OCI-LY3 (cell line): Measurements from ENCODE around the gene ASTN2.
A peak's percentile ranks its signal among the peaks of the same experiment; 100 is the strongest.

ENCODE experiments used
- H2AFZ ChIP-seq: fragments of 200-600, 300-600 bp; shearing (Covaris generic); 2 replicates; pipeline ENCODE4 v1.6.0; 2014; ENCODE audit warnings: antibody characterized with exemption, low read depth, low read length
- H3K27ac ChIP-seq: fragments of 200-600, 300-600 bp; sonication (generic); 2 replicates; pipeline ENCODE4 v1.5.1; 2014; ENCODE audit warnings: mild to moderate bottlenecking, low read length, moderate library complexity, mixed read lengths
- H3K27me3 ChIP-seq: fragments of 200-600, 300-600 bp; sonication (generic); 2 replicates; pipeline ENCODE4 v1.6.1; 2014; ENCODE audit warnings: low read depth, low read length, mixed read lengths
- H3K36me3 ChIP-seq: fragments of 200-600, 300-600 bp; sonication (generic); replicated peaks from 2 replicates; pipeline ENCODE3; 2014; ENCODE audit warnings: low read depth, low read length, mixed read lengths
- H3K4me1 ChIP-seq: fragments of 300-600, 200-600 bp; sonication (generic); 2 replicates; pipeline ENCODE4 v1.6.1; 2014; ENCODE audit warnings: low read length, mixed read lengths
- H3K4me2 ChIP-seq: fragments of 200-600, 300-600 bp; sonication (generic); 2 replicates; pipeline ENCODE4 v1.6.1; 2014; ENCODE audit warnings: low read length, mixed read lengths
- H3K4me3 ChIP-seq: fragments of 300-600, 200-600 bp; sonication (generic); 2 replicates; pipeline ENCODE4 v1.5.1; 2014; ENCODE audit warnings: antibody characterized with exemption, mild to moderate bottlenecking, low read length, moderate library complexity
- H3K79me2 ChIP-seq: fragments of 300-600, 200-600 bp; shearing (Covaris generic); 2 replicates; pipeline ENCODE4 v1.6.1; 2014; ENCODE audit warnings: mild to moderate bottlenecking, low read length, mixed read lengths
- H3K9ac ChIP-seq: fragments of 300-600, 200-600 bp; shearing (Covaris generic); 2 replicates; pipeline ENCODE4 v1.6.0; 2014; ENCODE audit warnings: mild to moderate bottlenecking, low read length, moderate library complexity
- H3K9me3 ChIP-seq: fragments of 200-600, 300-600 bp; shearing (Covaris generic); 2 replicates; pipeline ENCODE4 v1.6.1; 2014; ENCODE audit warnings: low read length, mixed read lengths; ENCODE audit not compliant: insufficient read depth
- H4K20me1 ChIP-seq: fragments of 200-600, 300-600 bp; sonication (generic); 2 replicates; pipeline ENCODE4 v1.6.1; 2016; ENCODE audit warnings: low read length, mixed read lengths; ENCODE audit not compliant: insufficient read depth
- EZH2phosphoT487 ChIP-seq: fragments of 200-600 bp; shearing (Covaris generic); IDR thresholded peaks from 2 replicates; pipeline ENCODE4 v1.6.1; 2018; ENCODE audit warnings: antibody characterized with exemption, mixed run types, low read depth
- TF ChIP-seq, protein P1 (sequence below): fragments of 200-600, 300-600 bp; sonication (generic); IDR thresholded peaks from 2 replicates; pipeline ENCODE4 v1.5.1; 2014; ENCODE audit warnings: antibody characterized with exemption, low read length, low read depth

ASTN2 gene

DNA sequence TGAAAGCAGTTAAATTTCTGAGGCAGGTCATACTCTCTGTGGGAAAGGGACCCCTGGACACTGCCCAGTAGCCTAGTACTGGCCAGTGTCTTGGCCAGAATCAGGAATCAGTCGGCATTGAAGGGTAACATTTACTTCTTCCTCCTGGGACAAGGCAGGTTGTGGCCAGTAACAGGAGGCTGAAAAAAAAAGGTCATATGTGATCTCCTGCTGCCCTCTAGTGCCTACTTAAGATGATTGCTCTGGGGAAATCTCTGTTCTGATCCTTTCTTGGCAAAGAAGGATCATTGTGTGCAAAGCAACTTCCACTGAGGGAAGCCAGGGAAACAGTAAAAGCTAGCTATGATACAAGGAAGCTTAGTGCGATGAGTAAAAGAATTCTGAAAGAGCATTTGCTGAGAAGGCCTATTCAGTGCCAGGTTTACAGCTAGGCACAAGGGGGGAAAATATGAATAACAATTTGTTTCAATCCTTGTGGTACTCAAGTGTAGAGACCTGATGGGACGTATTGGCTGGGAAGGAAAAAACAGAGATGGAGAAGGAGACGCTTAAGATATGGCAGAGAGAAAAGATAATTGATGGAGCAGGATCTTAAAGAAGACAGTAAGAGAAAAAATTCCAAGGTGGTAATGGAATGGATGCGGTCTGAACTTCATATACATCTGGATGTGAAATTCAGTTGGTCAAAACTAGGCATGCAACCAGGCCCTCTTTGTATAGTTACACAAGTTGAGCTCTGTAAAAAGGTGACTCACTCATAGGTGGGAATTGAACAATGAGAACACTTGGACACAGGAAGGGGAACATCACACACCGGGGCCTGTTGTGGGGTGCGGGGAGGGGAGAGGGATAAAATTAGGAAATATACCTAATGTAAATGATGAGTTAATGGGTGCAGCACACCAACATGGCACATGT is 753.6 kb downstream of the ASTN2 start:
- no peak overlapping the region for H3K9ac ChIP-seq
- H3K27ac ChIP-seq, result no peak overlapping the region
- H3K9me3 ChIP-seq, result no peaks in the 10 kb centered on the region
- H4K20me1 ChIP-seq, result peaks cover 3% of the 10 kb centered on the region; the same call in 1 of the 2 replicates
- TF ChIP-seq, protein P1, sequence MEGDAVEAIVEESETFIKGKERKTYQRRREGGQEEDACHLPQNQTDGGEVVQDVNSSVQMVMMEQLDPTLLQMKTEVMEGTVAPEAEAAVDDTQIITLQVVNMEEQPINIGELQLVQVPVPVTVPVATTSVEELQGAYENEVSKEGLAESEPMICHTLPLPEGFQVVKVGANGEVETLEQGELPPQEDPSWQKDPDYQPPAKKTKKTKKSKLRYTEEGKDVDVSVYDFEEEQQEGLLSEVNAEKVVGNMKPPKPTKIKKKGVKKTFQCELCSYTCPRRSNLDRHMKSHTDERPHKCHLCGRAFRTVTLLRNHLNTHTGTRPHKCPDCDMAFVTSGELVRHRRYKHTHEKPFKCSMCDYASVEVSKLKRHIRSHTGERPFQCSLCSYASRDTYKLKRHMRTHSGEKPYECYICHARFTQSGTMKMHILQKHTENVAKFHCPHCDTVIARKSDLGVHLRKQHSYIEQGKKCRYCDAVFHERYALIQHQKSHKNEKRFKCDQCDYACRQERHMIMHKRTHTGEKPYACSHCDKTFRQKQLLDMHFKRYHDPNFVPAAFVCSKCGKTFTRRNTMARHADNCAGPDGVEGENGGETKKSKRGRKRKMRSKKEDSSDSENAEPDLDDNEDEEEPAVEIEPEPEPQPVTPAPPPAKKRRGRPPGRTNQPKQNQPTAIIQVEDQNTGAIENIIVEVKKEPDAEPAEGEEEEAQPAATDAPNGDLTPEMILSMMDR, result peak; percentile 77
- no peak for TF ChIP-seq EZH2phosphoT487
- H3K4me3 ChIP-seq, result no peak overlapping the region
- H3K79me2 ChIP-seq, result no peaks in the 10 kb centered on the region
- no peaks in the 10 kb centered on the region for H3K36me3 ChIP-seq
- no peak overlapping the region for H2AFZ ChIP-seq
- H3K4me2 ChIP-seq, result no peak overlapping the region
- no peaks in the 10 kb centered on the region for H3K27me3 ChIP-seq
- no peaks in the 10 kb centered on the region for H3K4me1 ChIP-seq

DNA sequence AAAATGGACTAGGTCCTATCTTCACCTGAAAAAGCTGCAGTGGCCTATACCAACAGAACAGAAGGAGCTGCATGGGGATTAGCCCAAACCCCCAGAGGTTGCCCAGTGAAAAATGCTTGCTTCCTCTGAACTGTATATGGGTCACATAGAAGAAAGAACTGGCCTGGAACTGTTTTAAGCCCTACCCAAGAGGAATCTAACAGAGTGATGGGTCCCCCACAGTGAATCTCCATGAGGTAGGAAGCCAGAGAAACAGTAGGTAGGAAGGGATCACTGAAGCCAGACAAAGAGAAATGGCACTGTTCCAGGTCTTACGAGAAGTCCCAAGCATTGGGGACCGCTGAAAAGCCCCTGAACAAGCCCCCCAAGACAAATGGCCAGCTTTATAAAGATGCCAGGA is 756.6 kb downstream of the ASTN2 start:
- H3K4me1 ChIP-seq, result no peaks in the 10 kb centered on the region
- H3K36me3 ChIP-seq, result no peaks in the 10 kb centered on the region
- peaks cover 3% of the 10 kb centered on the region; the same call in 1 of the 2 replicates for H4K20me1 ChIP-seq
- H3K27me3 ChIP-seq, result no peaks in the 10 kb centered on the region
- H2AFZ ChIP-seq, result no peak overlapping the region
- no peaks in the 10 kb centered on the region for H3K79me2 ChIP-seq
- no peak overlapping the region for H3K9ac ChIP-seq
- H3K4me2 ChIP-seq, result no peak overlapping the region
- no peak for TF ChIP-seq EZH2phosphoT487
- TF ChIP-seq, protein P1, result no peak
- no peak overlapping the region for H3K4me3 ChIP-seq
- H3K9me3 ChIP-seq, result no peaks in the 10 kb centered on the region
- H3K27ac ChIP-seq, result no peak overlapping the region

DNA sequence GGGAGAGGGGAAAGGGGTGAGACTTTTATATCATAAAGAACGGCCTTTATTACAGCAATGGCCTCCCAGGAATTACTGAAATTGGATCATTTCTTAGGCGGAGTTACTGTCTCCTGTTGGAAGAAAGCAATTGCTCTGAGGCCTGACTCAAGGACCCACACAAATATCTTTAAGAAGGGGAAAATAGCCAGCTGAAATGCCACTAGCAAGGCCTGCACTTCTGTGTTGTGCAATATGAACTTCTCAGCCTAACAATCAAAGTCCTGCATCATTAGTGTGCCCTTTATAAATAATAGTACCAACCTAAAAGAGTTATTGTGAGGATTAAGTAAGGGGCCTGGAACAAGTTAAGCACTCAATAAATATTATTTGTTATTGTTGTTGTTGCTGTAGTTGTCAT is 757.9 kb downstream of the ASTN2 start:
- no peaks in the 10 kb centered on the region for H3K4me1 ChIP-seq

DNA sequence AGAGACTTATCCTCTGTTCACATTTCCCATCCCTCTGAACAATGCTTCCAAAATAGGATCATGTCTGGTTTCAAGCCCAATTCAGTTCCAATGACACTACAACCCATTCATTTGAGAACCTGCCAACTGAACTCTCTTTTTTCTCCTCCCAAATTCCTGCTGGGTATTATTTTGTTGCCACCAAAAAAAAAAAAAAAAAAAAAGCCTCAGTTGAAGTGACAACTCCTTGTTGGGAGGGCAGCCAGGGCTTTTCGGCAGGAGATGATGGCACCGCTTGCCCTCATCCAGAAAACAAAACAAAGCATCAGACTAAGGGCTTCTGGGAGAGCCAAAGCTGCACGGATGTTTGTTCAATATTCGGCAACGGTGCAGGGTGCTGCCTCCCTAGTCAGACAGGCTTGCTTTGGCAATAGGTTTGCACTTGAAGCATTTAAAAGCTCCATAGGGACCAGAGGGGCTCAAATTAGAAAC is 758.3 kb downstream of the ASTN2 start:
- H2AFZ ChIP-seq, result no peak overlapping the region
- H3K4me2 ChIP-seq, result no peak overlapping the region
- H3K79me2 ChIP-seq, result no peaks in the 10 kb centered on the region
- no peak for TF ChIP-seq EZH2phosphoT487
- TF ChIP-seq, protein P1, result no peak
- H3K4me1 ChIP-seq, result no peaks in the 10 kb centered on the region
- H3K36me3 ChIP-seq, result no peaks in the 10 kb centered on the region
- peaks cover 3% of the 10 kb centered on the region; the same call in 1 of the 2 replicates for H4K20me1 ChIP-seq
- H3K4me3 ChIP-seq, result no peak overlapping the region
- no peaks in the 10 kb centered on the region for H3K27me3 ChIP-seq
- H3K27ac ChIP-seq, result no peak overlapping the region
- no peak overlapping the region for H3K9ac ChIP-seq
- H3K9me3 ChIP-seq, result no peaks in the 10 kb centered on the region

More for the DNA sequence above, 757.9 kb downstream of the ASTN2 start:
- no peaks in the 10 kb centered on the region for H3K9me3 ChIP-seq
- no peaks in the 10 kb centered on the region for H3K36me3 ChIP-seq
- TF ChIP-seq, protein P1, result no peak
- TF ChIP-seq EZH2phosphoT487, result no peak
- no peaks in the 10 kb centered on the region for H3K79me2 ChIP-seq
- no peak overlapping the region for H3K4me3 ChIP-seq
- no peak overlapping the region for H3K4me2 ChIP-seq
- no peak overlapping the region for H3K9ac ChIP-seq
- H3K27me3 ChIP-seq, result no peaks in the 10 kb centered on the region
- H2AFZ ChIP-seq, result no peak overlapping the region
- H4K20me1 ChIP-seq, result peaks cover 3% of the 10 kb centered on the region; the same call in 1 of the 2 replicates
- H3K27ac ChIP-seq, result no peak overlapping the region
